ENCODE data around the gene CFAP91. TPM values are rescaled to one million over a fixed set of nuclear protein-coding genes. Genes with fewer than 3 reads are reported as not detected.

CFAP91 gene
- total RNA-seq, 4 donors from 2014 or later, result 11.4 to 23.7 (median 15.8) TPM

- no peak for TF ChIP-seq CTCF (IDR thresholded peaks at IDR 0.05)
- TF ChIP-seq POLR2A (IDR thresholded peaks at IDR 0.05), result no peak
- TF ChIP-seq EP300 (IDR thresholded peaks at IDR 0.05), result no peak
- H3K27me3 ChIP-seq, result no peaks in the 10 kb centered on the region
- H3K4me1 ChIP-seq, result peaks cover 0 to 12% (median 2%) of the 10 kb centered on the region in 4 donors
- no peak for DNase-seq (ENCODE audit: low spot score in 2 of 2)
- H3K9me3 ChIP-seq, result no peaks in the 10 kb centered on the region
- H3K4me3 ChIP-seq, result no peak overlapping the region
- H3K36me3 ChIP-seq, result peaks cover 0 to 8% (median 4%) of the 10 kb centered on the region in 3 donors
- peak overlapping the region in 1 of 4 donors; percentile 28 for H3K27ac ChIP-seq
- WGBS, 2 donors, result 81 to 90% methylated on average over 7 to 8 of the region's 9 CpGs
Observed at GRCh38 chr3:119659606-119660291, 43.1 kb upstream of the CFAP91 start.

- no peak within 1 kb of the TSS for H3K4me3 ChIP-seq
- H3K27me3 ChIP-seq, result no peaks in the 10 kb centered on the region
- no peak for DNase-seq (ENCODE audit: low spot score in 2 of 2)
- H3K36me3 ChIP-seq, result peaks cover 0 to 8% (median 4%) of the 10 kb centered on the region in 3 donors
- peaks cover 0 to 12% (median 2%) of the 10 kb centered on the region in 4 donors for H3K4me1 ChIP-seq
- H3K9me3 ChIP-seq, result no peaks in the 10 kb centered on the region
- TF ChIP-seq CTCF (IDR thresholded peaks at IDR 0.05) (no peak), EP300 (IDR thresholded peaks at IDR 0.05) (no peak)
- 70 to 71% methylated on average over 9 of the region's 9 CpGs for WGBS, 2 donors
- peak within 1 kb of the TSS in 1 of 4 donors; percentile 50 for H3K27ac ChIP-seq
Observed at GRCh38 chr3:119660474-119661440, 42.1 kb upstream of the CFAP91 start, which contains the start of gene POPDC2. TSS of gene POPDC2 (minus strand) at chr3:119660589. CDS start at chr3:119660423, 166 bp downstream.

- DNase-seq (ENCODE audit: low spot score in 2 of 2), result no peak
- no peak overlapping the region for H3K4me3 ChIP-seq
- H3K4me1 ChIP-seq, result peaks cover 0 to 12% (median 2%) of the 10 kb centered on the region in 4 donors
- WGBS, 2 donors, result 46 to 50% methylated on average over 1 of the region's 1 CpG
- no peaks in the 10 kb centered on the region for H3K9me3 ChIP-seq
- peak overlapping the region in 1 of 4 donors; percentile 60 for H3K27ac ChIP-seq
- H3K27me3 ChIP-seq, result no peaks in the 10 kb centered on the region
- H3K36me3 ChIP-seq, result peaks cover 0 to 18% (median 0%) of the 10 kb centered on the region in 3 donors
- TF ChIP-seq EP300 (IDR thresholded peaks at IDR 0.05), result no peak
- no peak for TF ChIP-seq CTCF (IDR thresholded peaks at IDR 0.05)
- no peak for TF ChIP-seq POLR2A (IDR thresholded peaks at IDR 0.05)
Observed at GRCh38 chr3:119662604-119663373, 40.0 kb upstream of the CFAP91 start.

- DNase-seq (ENCODE audit: low spot score in 2 of 2), result no peak
- TF ChIP-seq POLR2A (IDR thresholded peaks at IDR 0.05) (no peak), CTCF (IDR thresholded peaks at IDR 0.05) (no peak), EP300 (IDR thresholded peaks at IDR 0.05) (no peak)
- 64 to 68% methylated on average over 2 of the region's 2 CpGs for WGBS, 2 donors
- H3K4me3 ChIP-seq, result no peak overlapping the region
- H3K36me3 ChIP-seq, result peaks cover 0 to 28% (median 3%) of the 10 kb centered on the region in 3 donors
- no peaks in the 10 kb centered on the region for H3K27me3 ChIP-seq
- peak overlapping the region in 1 of 4 donors; percentile 60 for H3K27ac ChIP-seq
- no peaks in the 10 kb centered on the region for H3K9me3 ChIP-seq
- peaks cover 0 to 12% (median 2%) of the 10 kb centered on the region in 4 donors for H3K4me1 ChIP-seq
Observed at GRCh38 chr3:119663885-119664284, 38.9 kb upstream of the CFAP91 start.

Measured in tibial nerve (tissue), 4 donors.